Measurements from ENCODE around the gene SIGLEC10.

SIGLEC10 gene

DNA sequence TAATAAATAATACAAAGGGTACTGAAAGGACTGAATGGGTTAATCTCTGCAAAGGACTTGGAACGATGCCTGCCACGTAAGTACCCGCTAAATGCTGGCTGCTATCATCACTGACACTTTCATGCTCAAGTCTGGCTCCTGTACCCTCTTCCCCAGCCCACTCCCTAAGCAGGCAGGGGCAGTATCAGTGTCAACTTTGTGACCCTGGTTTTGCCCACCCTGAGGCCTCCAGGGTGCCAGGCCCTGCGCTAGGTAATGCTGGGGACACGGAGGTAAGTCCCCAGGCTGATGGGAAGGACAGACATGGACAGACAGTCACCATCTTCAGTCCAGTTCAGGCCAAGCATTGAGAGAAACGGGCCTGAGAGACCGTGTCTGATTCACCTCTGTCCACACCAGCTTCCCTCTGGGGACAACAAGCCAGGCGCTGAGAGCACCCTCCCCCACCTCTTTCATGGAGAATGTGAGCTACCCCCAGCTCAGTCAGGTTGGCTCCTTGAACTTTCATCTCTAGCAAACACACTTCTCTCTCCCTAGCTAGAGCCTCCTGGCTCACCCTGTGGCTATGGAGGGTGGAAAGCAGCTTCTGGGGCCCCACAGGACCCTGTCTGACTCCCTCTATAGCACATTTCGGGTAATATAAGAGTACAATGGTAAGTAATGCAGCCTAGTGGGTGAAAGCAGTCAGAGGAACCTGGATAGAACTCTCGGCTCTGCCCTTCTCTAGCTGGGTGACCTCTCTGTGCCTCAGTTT, 52.1 kb downstream of the SIGLEC10 start:
- DNase-seq: no peak

DNA sequence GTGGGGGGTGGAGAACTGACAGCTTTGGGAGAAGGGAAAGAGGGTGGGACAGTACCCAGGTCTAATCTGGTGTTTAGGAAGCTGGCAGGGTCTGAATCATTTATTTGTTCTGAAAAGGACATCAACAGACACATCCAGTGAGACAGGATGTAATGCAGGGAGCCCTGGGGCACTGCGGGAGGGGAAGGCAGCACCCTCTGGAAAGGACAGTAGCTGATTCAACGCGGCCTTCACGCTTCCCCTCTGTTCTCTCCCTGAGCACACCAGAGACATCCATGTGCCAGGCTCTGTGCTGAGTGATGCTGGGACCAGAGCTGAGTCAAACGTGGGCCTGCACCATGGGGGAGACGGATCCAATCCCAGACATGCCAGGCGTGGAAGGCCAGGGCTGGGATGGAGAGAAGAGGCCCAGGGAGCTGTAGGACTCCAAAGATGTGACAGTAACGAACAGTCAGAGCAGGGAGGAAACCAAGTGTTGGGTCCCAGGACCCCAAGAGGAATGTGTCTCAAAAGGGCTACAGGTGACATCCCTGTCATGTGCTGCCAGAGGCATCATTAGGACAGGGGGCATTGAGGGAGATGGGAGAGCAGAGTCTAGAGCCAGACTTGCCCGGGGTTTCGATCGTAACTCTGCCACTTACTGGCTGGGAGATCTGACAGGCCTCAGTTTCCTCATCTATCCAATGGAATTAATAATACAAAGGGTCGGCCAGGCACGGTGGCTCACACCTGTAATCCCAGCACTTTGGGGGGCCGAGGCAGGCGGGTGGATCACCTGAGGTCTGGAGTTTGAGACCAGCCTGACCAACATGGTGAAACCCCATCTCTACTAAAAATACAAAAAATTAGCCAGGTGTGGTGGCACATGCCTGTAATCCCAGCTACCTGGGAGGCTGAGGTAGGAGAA, 53.0 kb downstream of the SIGLEC10 start:
- DNase-seq: no peak

GRCh38 chr19:51361239-51361638, 56.2 kb downstream of the SIGLEC10 start:
- no peak for DNase-seq
